HCT116 (cell line): Measurements from ENCODE around the gene ETDC. TPM values are rescaled to one million over a fixed set of nuclear protein-coding genes. Genes with fewer than 3 reads are reported as not detected.
A peak's percentile ranks its signal among the peaks of the same experiment; 100 is the strongest.

Experiments used
- ATAC-seq: fragments of 200-7000 bp; cut with Tn5 transposase; 2 replicates; pipeline ENCODE4 v1.9.1; 2020; ENCODE audit warnings: mild to moderate bottlenecking, moderate library complexity
- BruUV-seq: library from RNA; stranded (reverse); fragments of 400-500 nt; replicated peaks from 2 replicates; lab custom pipeline; 2021; lab: Mats Ljungman, UMichigan
- CTCF ChIA-PET: fragments of 300-600 bp; sonication (Branson Sonifier 250); formaldehyde crosslinking; loops from one replicate; lab custom pipeline; 2021; ENCODE audit warnings: antibody characterized with exemption; lab: Charles Lee
- POLR2A ChIA-PET: fragments of 300-600, 350-600 bp; sonication (Branson Sonifier 250); formaldehyde crosslinking; loops from one replicate; lab custom pipeline; 2021; ENCODE audit warnings: antibody characterized with exemption; lab: Charles Lee
- RAD21 ChIA-PET, 2 experiments: fragments of 300-600 bp; sonication (Branson Sonifier 250); formaldehyde crosslinking; loops; one replicate each; lab custom pipeline; 2023; ENCODE audit warnings: low total read pairs in 2 of 2; ENCODE audit not compliant: uncharacterized antibody in 2 of 2, unreplicated experiment in 2 of 2, low non-redundant PET in 1 of 2; lab: Charles Lee
- DNase-seq: peaks from one replicate; pipeline ENCODE4 v3.0.0-alpha.2; 2010; ENCODE audit warnings: low read depth, low spot score
- H2AFZ ChIP-seq: fragments of 200-600 bp; shearing (Covaris generic), sonication (generic); 2 replicates; pipeline ENCODE4 v1.6.1; 2017; ENCODE audit warnings: low read depth, mixed run types, mixed read lengths, antibody characterized with exemption, low read length; ENCODE audit not compliant: poor library complexity, severe bottlenecking
- H3K27ac ChIP-seq: 2 replicates; pipeline ENCODE4 v1.5.1; 2012; ENCODE audit warnings: low read depth, low read length
- H3K27me3 ChIP-seq: fragments of 200-600 bp; sonication (generic); 2 replicates; pipeline ENCODE4 v1.6.1; 2016; ENCODE audit warnings: mixed run types, low read length, mixed read lengths; ENCODE audit not compliant: insufficient read depth
- H3K36me3 ChIP-seq, 2 experiments: fragments of 200-500 bp in 1 of 2; fragments of 200-600 bp in 1 of 2; sonication (Bioruptor generic) in 1 of 2; sonication (generic) in 1 of 2; 2 replicates each; pipeline versions ENCODE4 v1.5.1 to v1.6.1; 2014 to 2016; ENCODE audit warnings: low read length in 2 of 2, inconsistent platforms in 1 of 2, mixed read lengths in 1 of 2, mixed run types in 1 of 2; ENCODE audit not compliant: insufficient read depth in 2 of 2, control insufficient read depth in 1 of 2
- H3K4me1 ChIP-seq, 2 experiments: fragments of 200-600 bp in 1 of 2; sonication (generic) in 1 of 2; 2 replicates each; pipeline versions ENCODE4 v1.5.1 to v1.6.1; 2012 to 2017; ENCODE audit warnings: low read length in 2 of 2, inconsistent platforms in 1 of 2, mild to moderate bottlenecking in 1 of 2, mixed read lengths in 1 of 2, mixed run types in 1 of 2, moderate library complexity in 1 of 2; ENCODE audit not compliant: insufficient read depth in 2 of 2, control insufficient read depth in 1 of 2
- H3K4me2 ChIP-seq: fragments of 200-600 bp; sonication (generic); 2 replicates; pipeline ENCODE4 v1.6.1; 2017; ENCODE audit warnings: mixed run types, low read length, mixed read lengths
- H3K4me3 ChIP-seq, 2 experiments: fragments of 200-600 bp in 1 of 2; sonication (generic) in 1 of 2; replicated peaks in 1 of 2; 2 replicates each; pipeline ENCODE4 v1.5.1; 2011 to 2016; ENCODE audit warnings: low read length in 2 of 2, control low read depth in 1 of 2, low read depth in 1 of 2, mild to moderate bottlenecking in 1 of 2, mixed read lengths in 1 of 2, mixed run types in 1 of 2
- H3K79me2 ChIP-seq: fragments of 200-600 bp; sonication (generic); 2 replicates; pipeline ENCODE4 v1.6.1; 2017; ENCODE audit warnings: mild to moderate bottlenecking, mixed run types, low read length, moderate library complexity, mixed read lengths; ENCODE audit not compliant: insufficient read depth
- H3K9ac ChIP-seq: fragments of 200-600 bp; sonication (generic); 2 replicates; pipeline ENCODE4 v1.6.1; 2016; ENCODE audit warnings: low read length, mixed read lengths
- H3K9me2 ChIP-seq: fragments of 200-600 bp; sonication (generic), shearing (Covaris generic); 2 replicates; pipeline ENCODE4 v1.6.1; 2017; ENCODE audit warnings: mixed run types, mild to moderate bottlenecking, moderate library complexity; ENCODE audit not compliant: insufficient read depth
- H3K9me3 ChIP-seq, 2 experiments: fragments of 200-500 bp in 1 of 2; fragments of 200-600 bp in 1 of 2; sonication (Bioruptor generic) in 1 of 2; sonication (generic) in 1 of 2; 2 replicates each; pipeline ENCODE4 v1.6.1; 2014 to 2017; ENCODE audit warnings: low read length in 2 of 2, mixed read lengths in 2 of 2, inconsistent platforms in 1 of 2, low read depth in 1 of 2, mild to moderate bottlenecking in 1 of 2, mixed run types in 1 of 2, moderate library complexity in 1 of 2; ENCODE audit not compliant: control insufficient read depth in 1 of 2, insufficient read depth in 1 of 2
- H4K20me1 ChIP-seq: fragments of 200-600 bp; sonication (generic), shearing (Covaris generic); 2 replicates; pipeline ENCODE4 v1.6.1; 2017; ENCODE audit warnings: mixed run types, mild to moderate bottlenecking, moderate library complexity; ENCODE audit not compliant: insufficient read depth
- CBX3 ChIP-seq: IDR thresholded peaks from 2 replicates; pipeline ENCODE4 v1.6.1; 2012; ENCODE audit warnings: low read depth
- CEBPB ChIP-seq: IDR thresholded peaks from 2 replicates; pipeline ENCODE4 v1.6.1; 2012; ENCODE audit warnings: low read depth
- EGR1 ChIP-seq: IDR thresholded peaks from 2 replicates; pipeline ENCODE4 v1.6.1; 2012; ENCODE audit warnings: low read depth
- ELF1 ChIP-seq: IDR thresholded peaks from 2 replicates; pipeline ENCODE4 v1.6.1; 2012; ENCODE audit warnings: low read depth, borderline replicate concordance
- EZH2 ChIP-seq: fragments of 200-600 bp; sonication (generic); IDR thresholded peaks from 2 replicates; pipeline ENCODE4 v1.6.1; 2017; ENCODE audit warnings: antibody characterized with exemption, mixed run types
- FOSL1 ChIP-seq: IDR thresholded peaks from 2 replicates; pipeline ENCODE4 v1.6.1; 2012; ENCODE audit warnings: low read depth
- JUND ChIP-seq: IDR thresholded peaks from 2 replicates; pipeline ENCODE4 v1.6.1; 2012
- POLR2A ChIP-seq: IDR thresholded peaks from 2 replicates; pipeline ENCODE4 v1.7.0; 2011; ENCODE audit warnings: borderline replicate concordance; ENCODE audit not compliant: insufficient read depth, insufficient read length; ENCODE audit errors: extremely low read depth
- POLR2AphosphoS5 ChIP-seq: IDR thresholded peaks from 2 replicates; pipeline ENCODE4 v1.6.1; 2011; ENCODE audit warnings: mild to moderate bottlenecking, low read depth, low read length, moderate library complexity
- SP1 ChIP-seq: IDR thresholded peaks from 2 replicates; pipeline ENCODE4 v1.6.1; 2012; ENCODE audit warnings: low read depth
- SRF ChIP-seq: IDR thresholded peaks from 2 replicates; pipeline ENCODE4 v1.6.1; 2012; ENCODE audit warnings: low read depth
- TCF7L2 ChIP-seq: IDR thresholded peaks from 2 replicates; pipeline ENCODE4 v1.7.0; 2011; ENCODE audit warnings: borderline replicate concordance, inconsistent platforms; ENCODE audit not compliant: insufficient read depth, insufficient read length; ENCODE audit errors: extremely low read depth
- YY1 ChIP-seq: IDR thresholded peaks from 2 replicates; pipeline ENCODE4 v1.6.1; 2011; ENCODE audit warnings: low read length, low read depth, moderate library complexity, mild to moderate bottlenecking; ENCODE audit not compliant: insufficient replicate concordance; ENCODE audit errors: extremely low read depth
- ZBTB33 ChIP-seq: IDR thresholded peaks from 2 replicates; pipeline ENCODE4 v1.6.1; 2011; ENCODE audit warnings: mild to moderate bottlenecking, low read length, moderate library complexity; ENCODE audit not compliant: insufficient replicate concordance; ENCODE audit errors: extremely low read depth
- ZFX ChIP-seq: fragments of 450-650 bp; IDR thresholded peaks from 2 replicates; pipeline ENCODE4 v1.6.1; 2017
- intact Hi-C: fragments of 100-400 bp; cut with micrococcal nuclease; formaldehyde crosslinking; loops from 2 replicates; pipeline ENCODE4 v1.10.0; 2022
- total RNA-seq: library from RNA; stranded (reverse); gene quantifications from one replicate; pipeline ENCODE4 v1.2.1, GENCODE V29; 2021; ENCODE audit not compliant: unreplicated experiment
- TF ChIP-seq, protein P1 (sequence below): IDR thresholded peaks from 2 replicates; pipeline ENCODE4 v1.6.1; 2012; ENCODE audit warnings: low read depth
- TF ChIP-seq, protein P2 (sequence below): IDR thresholded peaks from 2 replicates; pipeline ENCODE4 v1.6.1; 2012

The ETDC gene
- total RNA-seq, 1 experiment from 2014 or later = not detected

DNA sequence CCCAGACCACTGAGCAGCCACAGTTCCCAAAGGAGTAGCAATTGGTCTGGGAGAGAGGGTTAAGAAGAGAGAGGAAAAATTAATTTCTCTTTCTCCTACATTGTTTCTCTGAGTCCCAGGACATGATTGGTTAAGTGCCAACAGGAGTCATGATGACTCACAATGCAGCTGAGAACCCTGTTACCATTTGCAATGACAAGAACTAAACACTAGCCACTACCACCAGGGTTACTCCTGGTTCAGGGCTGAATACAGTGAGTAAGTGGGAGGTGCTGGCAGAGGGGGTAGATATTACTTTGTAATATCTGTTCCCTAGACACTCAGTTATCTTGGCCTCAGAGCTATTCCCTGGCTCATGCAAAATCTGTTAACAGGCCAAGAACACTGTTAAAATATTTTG is 18.0 kb downstream of the ETDC start:
- DNase-seq = no peak
- Histone ChIP-seq H3K36me3 (no peaks in the 10 kb centered on the region), H3K4me2 (no peak overlapping the region), H4K20me1 (no peaks in the 10 kb centered on the region), H3K79me2 (no peaks in the 10 kb centered on the region), H2AFZ (no peak overlapping the region), H3K27me3 (no peaks in the 10 kb centered on the region), H3K9me3 (no peaks in the 10 kb centered on the region), H3K9me2 (no peaks in the 10 kb centered on the region), H3K27ac (no peak overlapping the region), H3K4me3 (no peak overlapping the region), H3K9ac (no peak overlapping the region), H3K4me1 (peaks cover 0 to 5% of the 10 kb centered on the region in 2 experiments; a peak in 1 of 4 replicates)
- no peak for ATAC-seq
- TF ChIP-seq YY1 (no peak), ZFX (no peak), FOSL1 (peak; percentile 33; the same call in 1 of the 2 replicates), JUND (peak; percentile 25; the same call in 1 of the 2 replicates)
- TF ChIP-seq, protein P1, sequence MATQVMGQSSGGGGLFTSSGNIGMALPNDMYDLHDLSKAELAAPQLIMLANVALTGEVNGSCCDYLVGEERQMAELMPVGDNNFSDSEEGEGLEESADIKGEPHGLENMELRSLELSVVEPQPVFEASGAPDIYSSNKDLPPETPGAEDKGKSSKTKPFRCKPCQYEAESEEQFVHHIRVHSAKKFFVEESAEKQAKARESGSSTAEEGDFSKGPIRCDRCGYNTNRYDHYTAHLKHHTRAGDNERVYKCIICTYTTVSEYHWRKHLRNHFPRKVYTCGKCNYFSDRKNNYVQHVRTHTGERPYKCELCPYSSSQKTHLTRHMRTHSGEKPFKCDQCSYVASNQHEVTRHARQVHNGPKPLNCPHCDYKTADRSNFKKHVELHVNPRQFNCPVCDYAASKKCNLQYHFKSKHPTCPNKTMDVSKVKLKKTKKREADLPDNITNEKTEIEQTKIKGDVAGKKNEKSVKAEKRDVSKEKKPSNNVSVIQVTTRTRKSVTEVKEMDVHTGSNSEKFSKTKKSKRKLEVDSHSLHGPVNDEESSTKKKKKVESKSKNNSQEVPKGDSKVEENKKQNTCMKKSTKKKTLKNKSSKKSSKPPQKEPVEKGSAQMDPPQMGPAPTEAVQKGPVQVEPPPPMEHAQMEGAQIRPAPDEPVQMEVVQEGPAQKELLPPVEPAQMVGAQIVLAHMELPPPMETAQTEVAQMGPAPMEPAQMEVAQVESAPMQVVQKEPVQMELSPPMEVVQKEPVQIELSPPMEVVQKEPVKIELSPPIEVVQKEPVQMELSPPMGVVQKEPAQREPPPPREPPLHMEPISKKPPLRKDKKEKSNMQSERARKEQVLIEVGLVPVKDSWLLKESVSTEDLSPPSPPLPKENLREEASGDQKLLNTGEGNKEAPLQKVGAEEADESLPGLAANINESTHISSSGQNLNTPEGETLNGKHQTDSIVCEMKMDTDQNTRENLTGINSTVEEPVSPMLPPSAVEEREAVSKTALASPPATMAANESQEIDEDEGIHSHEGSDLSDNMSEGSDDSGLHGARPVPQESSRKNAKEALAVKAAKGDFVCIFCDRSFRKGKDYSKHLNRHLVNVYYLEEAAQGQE = no peak
- intact Hi-C loops = no loop called here
- BruUV-seq = no TSS peak
- POLR2A ChIA-PET = no interaction called here
- RAD21 ChIA-PET = no interaction called here
- CTCF ChIA-PET = no interaction called here

DNA sequence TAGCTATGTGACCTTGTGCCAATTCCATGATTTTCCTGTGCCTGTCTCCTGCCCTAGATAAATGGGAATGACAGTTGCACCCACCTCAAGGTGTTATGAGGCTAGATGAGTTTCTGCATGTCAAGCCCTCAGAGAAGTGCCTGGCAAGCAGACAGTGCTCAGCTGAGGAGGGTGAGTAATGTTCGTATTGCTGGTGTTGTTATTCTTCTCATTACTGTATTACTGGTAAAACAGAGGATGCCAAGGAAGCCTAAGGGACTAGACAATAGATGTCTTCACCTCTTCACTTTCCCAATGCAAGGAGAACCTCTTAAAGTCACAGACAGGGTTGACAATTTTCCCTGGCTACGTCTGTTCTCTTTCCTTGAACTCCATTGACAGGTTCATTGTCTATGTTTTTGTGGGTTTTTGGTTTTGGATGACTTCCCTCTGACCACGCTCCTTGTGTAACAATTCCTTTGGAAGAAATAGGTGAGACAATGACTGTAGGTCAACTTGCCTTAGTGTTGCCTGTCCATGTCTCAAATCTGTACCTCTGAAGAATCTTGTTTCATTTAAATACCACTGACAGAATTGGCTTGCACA is 19.2 kb downstream of the ETDC start:
- ChIA-PET CTCF (no interaction called here), RAD21 (no interaction called here), POLR2A (no interaction called here)
- H3K9ac ChIP-seq = no peak overlapping the region
- DNase-seq = no peak
- H3K36me3 ChIP-seq = no peaks in the 10 kb centered on the region
- H2AFZ ChIP-seq = no peak overlapping the region
- no peaks in the 10 kb centered on the region for H3K79me2 ChIP-seq
- H3K4me3 ChIP-seq = no peak overlapping the region
- ATAC-seq = no peak
- H3K9me2 ChIP-seq = no peaks in the 10 kb centered on the region
- H3K27ac ChIP-seq = no peak overlapping the region
- H3K9me3 ChIP-seq = no peaks in the 10 kb centered on the region
- peaks cover 0 to 5% of the 10 kb centered on the region in 2 experiments; a peak in 1 of 4 replicates for H3K4me1 ChIP-seq
- intact Hi-C loops = no loop called here
- no peaks in the 10 kb centered on the region for H4K20me1 ChIP-seq
- no peaks in the 10 kb centered on the region for H3K27me3 ChIP-seq
- no peak overlapping the region for H3K4me2 ChIP-seq
- no TSS peak for BruUV-seq
- no peak for TF ChIP-seq ZBTB33
- no peak for TF ChIP-seq POLR2AphosphoS5
- TF ChIP-seq EZH2 = no peak
- TF ChIP-seq ELF1 = no peak
- no peak for TF ChIP-seq CBX3
- TF ChIP-seq POLR2A = no peak
- no peak for TF ChIP-seq SP1
- TF ChIP-seq SRF = no peak
- no peak for TF ChIP-seq JUND
- TF ChIP-seq CEBPB = no peak
- TF ChIP-seq EGR1 = no peak
- TF ChIP-seq, protein P2, sequence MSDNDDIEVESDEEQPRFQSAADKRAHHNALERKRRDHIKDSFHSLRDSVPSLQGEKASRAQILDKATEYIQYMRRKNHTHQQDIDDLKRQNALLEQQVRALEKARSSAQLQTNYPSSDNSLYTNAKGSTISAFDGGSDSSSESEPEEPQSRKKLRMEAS = no peak
- TF ChIP-seq TCF7L2 = no peak
